HG02623 (cell line): Measurements from ENCODE around the gene ZNF91.
"Not testable (repeated sequence)": the region's sequence is repeated elsewhere in the genome, so short reads cannot be mapped to it uniquely, and the experiment has no call there.

Experiments
- ATAC-seq: cut with Tn5 transposase; IDR thresholded peaks from one replicate; pipeline ENCODE4 v1.9.1; 2021; ENCODE audit warnings: moderate library complexity; ENCODE audit not compliant: unreplicated experiment

ZNF91 gene

DNA sequence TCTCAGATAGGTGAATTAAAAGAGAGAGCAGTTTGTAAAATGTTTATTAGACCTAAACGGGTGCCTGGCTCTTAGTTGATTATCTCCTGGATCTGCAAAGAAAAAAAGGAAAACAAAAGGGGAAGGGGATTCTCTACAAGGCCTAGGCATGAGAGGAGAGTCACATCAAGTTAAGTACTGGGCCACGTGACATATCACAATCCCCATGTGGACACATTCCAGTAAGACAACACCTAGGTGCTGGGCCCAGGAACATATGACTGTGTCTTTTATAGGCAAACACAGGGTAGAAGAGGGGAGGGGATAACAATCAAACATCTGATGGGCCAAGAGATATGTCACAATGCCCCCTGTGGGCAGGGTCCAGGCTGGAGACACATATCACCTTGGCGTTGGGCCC is 4.2 kb upstream of the ZNF91 start:
- no peak for ATAC-seq

DNA sequence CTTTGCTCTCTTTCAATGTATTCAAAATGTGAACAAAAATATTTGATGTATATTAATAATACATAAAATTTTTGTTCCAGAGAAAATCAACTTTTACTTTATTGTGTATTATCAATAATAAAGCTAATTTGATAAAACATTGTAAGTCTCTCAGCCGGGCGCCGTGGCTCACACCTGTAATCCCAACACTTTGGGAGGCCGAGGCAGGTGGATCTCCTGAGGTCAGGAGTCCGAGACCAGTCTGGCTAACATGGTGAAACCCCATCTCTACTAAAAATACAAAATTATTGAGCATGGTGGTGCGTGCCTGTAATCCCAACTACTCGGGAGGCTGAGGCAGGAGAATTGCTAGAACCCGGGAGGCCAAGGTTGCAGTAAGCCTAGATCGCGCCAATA is 449 bp upstream of the ZNF91 start:
- not testable (repeated sequence) for ATAC-seq

DNA sequence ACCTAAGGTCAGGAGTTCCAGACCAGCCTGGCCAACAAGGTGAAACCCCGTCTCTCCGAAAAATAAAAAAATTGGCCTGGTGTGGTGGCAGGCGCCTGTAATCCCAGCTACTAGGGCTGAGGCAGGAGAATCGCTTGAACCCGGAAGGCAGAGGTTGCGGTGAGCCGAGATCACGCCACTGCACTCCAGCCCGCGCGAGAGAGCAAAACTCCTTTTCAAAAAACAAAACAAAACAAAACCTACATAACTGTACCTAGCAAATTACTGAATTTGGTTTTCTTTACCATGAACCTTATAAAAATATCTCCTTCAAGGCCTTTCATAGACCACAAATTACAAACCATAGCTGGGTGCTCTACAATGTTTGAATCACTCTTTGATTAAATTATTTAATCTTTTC is 760 bp downstream of the ZNF91 start:
- ATAC-seq, result no peak

DNA sequence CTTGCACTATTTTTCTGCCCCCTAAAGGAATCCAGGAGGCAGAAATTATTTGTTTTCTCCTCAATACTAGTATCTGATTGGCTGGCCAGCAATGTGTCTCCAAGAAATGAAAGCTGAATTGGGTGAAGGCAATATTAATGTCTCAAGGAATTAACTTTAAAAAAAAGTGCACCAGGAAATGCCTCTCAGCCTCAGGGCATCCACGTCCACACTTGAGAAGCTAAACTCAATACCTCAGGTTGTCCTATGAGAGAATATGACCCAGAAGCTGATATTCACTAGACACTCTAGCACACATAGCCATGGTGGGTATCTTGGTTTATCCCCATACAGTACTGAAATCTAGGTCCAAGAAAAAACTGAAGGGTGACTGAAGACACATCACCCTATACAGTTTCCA is 2.1 kb downstream of the ZNF91 start:
- no peak for ATAC-seq

DNA sequence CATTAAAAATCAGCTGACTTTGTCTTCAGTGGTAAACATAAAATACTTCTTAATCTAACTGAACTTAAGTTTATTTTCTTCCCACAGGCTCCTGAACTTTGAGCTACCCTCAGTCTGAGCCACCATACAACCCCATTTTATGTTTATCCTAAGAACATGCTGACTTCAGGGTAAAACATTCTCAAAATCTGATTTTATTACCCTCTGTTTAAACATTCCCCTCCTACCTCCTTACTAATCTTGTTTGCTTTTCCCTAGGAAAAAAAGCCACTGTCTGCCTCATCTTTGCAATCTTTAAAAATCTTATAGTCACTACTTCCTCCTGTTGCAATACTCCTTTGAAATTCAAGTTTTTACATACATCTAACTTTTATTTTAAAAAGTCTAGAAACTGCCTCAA is 4.0 kb downstream of the ZNF91 start:
- ATAC-seq, result no peak

DNA sequence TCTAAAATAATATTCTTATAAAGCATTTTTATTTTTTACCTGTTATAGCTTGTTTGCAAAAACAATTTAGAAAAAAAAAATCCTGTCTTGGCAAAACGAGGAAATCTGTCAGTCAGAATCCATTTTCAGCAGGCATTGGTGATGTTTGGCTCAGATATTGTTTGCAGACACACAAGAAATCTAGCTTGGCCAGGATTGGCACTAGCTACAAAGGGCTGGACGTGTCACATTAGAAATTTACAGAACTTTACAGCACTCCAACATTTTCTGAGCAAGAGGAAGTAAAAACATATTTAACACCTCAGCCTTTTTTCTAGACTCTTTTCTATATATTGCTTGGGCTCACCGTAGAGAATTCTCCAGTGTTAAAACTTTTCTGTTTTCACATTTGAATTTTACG is 9.9 kb downstream of the ZNF91 start:
- ATAC-seq, result no peak

DNA sequence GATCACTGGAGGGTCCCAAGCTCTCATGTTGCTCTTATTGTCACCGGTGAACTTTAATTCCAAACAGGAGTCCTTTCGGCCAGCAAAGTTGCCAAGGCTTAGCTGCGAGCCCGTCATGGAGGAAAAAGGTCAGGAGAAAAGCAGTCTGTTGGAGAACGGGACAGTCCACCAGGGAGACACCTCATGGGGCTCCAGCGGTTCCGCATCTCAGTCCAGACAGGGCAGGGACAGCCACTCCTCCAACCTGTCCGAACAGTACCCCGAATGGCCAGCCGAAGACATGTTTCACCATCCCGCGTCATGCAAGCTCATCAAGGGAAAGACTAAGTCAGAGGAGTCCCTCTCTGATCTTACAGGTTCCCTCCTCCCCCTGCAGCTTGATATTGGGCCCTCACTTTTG is 10.4 kb downstream of the ZNF91 start:
- no peak for ATAC-seq

DNA sequence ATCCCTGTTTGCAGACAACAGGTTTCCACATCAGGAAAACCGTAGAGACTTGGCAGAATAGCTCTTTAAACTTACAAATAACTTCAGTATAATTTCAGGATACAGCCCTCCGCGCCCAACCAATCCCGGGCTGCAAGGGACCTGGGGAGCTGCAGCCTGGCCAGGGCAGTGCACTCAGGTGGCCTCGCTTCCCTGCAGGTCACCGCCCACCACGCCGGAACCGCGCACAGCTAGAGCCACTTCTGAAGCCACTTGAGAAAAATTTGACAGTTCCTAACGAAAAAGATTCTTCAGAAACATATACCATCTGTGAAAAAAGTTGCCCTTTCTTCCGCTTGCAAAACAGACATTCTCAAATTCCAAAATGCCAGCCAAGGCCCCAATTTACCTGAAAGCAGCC is 11.1 kb downstream of the ZNF91 start:
- ATAC-seq, result no peak

DNA sequence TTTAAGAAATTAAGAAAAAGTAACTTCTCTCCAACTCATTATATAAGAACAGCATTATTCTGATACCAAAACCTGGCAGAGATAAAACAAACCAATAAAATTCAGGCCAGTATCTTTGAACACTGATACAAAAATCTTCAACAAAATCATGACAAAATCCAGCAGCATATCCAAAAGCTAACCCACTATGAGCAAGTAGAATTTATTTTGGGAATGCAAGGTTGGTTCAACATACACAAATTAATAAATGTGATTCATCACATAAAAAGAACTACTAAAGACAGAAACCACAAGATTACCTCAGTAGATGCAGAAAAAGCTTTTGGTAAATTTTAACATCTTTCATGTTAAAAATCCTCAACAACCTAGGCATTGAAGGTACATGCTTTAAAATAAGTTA is 12.3 kb downstream of the ZNF91 start:
- ATAC-seq, result no peak

DNA sequence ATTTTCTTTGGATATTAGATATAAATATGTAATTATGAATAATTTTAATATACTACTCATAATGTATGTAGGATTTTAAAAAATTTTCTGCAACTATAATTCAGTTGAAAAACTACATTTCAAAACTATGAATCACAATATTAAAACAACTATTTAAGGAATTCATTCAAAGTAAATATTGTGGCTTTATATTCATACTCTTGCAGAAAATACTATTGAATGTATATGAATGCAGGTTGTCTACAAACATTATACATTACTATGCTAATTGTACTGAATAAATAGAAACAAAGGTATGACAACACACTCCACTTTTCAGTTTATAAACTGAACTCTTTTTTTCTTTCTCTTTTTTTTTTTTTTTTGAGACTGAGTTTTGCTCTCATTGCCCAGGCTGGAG is 14.2 kb downstream of the ZNF91 start:
- no peak for ATAC-seq

DNA sequence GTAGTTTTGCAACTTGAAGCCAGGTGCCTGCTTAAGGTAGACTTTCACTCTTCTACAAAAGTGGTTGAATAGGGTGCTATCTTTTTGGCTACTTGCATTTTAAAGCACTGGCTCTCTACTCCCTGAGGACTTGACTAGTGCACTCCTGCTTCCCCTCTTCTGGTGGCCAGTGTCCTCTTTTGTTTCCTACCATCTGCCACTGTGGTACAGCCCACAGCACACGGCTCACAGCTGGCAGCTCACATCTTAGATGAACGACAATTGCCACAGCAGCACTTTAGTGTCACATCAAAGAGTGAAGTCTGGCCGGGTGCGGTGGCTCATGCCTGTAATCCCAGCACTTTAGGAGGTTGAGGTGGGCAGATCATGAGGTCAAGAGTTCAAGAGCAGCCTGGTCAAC is 15.6 kb downstream of the ZNF91 start:
- not testable (repeated sequence) for ATAC-seq

DNA sequence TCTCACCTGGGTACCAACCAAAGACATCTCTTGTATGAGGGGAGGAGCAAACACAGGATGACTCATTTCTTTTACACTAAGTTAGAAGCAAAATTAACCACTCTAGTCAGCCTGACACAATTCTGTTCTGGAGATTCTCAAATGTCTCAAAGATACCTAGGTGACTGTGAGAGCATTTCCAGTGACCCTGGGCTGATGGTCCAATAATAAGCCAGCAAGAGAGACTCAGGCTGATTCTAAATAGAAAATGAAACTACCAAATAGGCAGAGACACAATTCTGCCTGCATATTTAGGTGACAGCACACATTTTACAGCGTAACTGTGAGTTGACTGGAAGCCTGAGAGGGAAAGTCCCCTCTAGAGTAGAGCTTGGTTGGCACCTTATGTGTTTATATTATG is 16.3 kb downstream of the ZNF91 start:
- no peak for ATAC-seq

DNA sequence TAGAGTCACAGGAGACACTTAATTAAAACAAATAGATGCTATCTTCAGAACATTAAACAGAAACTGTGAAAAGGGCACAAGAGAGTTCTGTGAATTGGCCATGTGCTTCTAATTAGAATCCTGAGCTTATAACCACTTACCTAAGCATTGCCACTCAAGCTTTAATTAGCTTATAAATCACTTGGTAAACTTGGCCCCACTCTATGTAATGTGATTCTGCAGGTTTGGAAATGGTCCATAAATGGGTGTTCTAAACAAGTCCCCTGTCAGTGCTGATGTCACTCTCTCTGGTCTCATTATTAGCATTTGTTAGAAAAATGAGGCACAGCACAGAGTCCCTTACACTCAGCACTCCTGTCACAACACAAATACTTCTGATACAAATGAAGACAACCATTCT is 18.0 kb downstream of the ZNF91 start:
- no peak for ATAC-seq

DNA sequence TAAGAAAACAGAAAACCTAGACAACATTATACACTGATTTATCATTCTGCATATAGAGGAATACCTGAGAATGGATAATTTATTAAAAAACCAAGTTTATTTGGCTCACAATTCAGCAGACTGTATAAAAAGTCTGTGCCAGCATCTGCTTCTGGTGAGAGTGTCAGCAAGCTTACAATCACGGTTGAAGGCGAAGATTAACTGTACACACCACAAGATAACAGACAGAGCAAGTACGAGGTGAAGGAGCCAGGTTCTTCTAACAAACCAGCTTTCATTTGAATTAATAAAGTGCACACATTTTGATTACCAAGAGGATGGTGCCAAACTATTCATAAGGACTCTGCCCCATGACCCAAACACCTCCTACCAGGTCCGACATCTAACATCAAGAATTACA is 28.8 kb downstream of the ZNF91 start:
- ATAC-seq, result no peak

DNA sequence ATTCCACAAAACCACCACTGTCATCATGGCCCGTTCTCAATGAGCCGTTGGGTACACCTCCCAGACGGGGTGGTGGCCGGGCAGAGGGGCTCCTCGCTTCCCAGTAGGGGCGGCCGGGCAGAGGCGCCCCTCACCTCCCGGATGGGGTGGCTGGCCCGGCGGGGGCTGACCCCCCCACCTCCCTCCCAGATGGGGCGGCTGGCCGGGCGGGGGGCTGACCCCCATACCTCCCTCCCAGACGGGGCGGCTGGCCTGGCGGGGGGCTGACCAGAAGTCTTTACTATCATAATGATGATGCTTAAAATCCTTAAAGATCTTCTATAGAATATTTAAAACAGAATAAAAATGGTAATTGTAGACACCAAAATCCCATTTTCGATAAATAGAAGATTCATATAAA is 29.2 kb downstream of the ZNF91 start:
- ATAC-seq, result not testable (repeated sequence)

DNA sequence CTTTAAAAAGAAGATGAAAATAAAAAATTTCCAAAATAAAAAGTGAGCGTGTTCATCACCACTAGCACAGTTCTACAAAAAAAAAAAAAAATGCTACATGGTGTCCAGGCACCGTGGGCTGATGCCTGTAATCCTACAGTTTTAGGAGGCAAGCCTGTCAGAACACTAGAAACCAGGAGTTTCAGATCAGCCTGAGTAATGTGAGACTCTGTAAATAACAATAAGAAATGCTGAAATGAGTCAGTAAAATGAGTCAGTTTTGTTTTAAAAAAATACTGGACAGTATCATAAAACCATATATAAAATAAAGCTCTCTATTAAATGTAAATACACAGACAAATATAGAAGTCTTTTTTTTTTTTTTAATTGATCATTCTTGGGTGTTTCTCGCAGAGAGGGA is 30.0 kb downstream of the ZNF91 start:
- no peak for ATAC-seq

DNA sequence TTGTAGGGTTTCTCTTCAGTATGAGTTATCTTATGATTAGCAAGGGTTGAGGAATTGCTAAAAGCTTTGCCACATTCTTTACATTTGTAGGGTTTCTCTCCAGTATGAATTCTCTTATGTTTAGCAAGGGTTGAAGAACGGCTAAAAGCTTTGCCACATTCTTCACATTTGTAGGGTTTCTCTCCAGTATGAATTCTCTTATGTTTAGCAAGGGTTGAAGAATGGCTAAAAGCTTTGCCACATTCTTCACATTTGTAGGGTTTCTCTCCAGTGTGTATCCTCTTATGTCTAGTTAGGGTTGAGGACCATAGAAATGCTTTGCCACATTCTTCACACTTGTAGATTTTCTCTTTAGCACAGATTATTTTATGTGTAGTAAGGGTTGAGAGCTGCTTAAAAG is 33.4 kb downstream of the ZNF91 start:
- not testable (repeated sequence) for ATAC-seq

DNA sequence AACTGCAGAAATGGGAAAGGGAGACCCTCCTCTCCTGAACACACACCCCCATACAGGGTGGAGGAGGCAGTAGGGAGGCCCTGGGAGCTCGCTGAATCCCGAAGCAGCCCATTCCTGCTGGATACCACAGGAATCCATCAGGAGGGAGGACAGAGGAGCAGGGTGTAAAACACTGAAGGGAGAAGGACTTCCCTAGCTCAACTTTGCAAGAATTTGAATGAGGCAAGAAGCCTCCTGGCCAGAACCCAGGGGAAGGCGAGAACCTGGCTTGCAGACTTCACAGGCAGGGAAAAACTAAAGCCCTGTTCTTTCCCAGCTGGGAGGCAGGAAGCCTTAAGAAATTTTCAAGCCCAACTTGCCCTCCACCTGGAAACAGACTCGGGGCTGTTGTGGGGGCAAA is 43.5 kb downstream of the ZNF91 start:
- no peak for ATAC-seq

DNA sequence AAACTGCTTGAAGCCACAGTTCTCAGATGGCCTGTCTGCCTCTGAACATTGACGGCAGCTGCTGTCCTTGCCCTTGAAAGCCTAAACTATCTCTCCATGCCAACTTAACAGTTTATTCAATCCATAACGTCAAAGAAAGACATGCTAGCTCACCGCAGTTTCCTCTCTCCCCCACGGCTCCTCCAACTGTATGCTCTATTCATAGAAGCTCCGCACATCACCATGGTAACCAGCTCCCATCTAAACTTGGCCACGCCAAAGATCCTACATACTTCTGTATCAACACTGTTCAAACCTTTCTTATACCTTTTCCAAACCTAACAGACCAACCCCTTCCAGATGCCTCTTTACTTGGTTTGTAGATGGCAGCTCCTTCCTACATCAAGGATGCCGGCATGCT is 48.6 kb downstream of the ZNF91 start:
- ATAC-seq, result no peak

DNA sequence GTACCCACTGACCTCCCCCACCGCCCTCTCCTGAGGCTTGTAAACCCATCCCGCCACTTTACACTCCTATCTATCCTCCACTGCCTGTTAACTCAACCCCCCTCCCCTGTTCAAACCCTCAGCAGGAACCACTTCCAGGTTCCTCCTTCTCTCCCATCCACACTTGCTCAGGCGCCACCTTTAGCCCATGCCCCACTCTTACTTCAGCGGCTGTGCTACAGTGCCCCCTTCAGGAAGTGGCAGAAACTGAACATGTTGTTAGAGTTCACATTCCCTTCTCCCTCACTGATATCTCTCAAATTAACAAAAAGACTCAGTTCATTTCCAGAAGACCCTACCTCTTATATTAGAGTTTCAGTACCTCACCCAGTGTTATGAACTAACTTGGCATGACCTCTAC is 49.4 kb downstream of the ZNF91 start:
- ATAC-seq, result no peak

DNA sequence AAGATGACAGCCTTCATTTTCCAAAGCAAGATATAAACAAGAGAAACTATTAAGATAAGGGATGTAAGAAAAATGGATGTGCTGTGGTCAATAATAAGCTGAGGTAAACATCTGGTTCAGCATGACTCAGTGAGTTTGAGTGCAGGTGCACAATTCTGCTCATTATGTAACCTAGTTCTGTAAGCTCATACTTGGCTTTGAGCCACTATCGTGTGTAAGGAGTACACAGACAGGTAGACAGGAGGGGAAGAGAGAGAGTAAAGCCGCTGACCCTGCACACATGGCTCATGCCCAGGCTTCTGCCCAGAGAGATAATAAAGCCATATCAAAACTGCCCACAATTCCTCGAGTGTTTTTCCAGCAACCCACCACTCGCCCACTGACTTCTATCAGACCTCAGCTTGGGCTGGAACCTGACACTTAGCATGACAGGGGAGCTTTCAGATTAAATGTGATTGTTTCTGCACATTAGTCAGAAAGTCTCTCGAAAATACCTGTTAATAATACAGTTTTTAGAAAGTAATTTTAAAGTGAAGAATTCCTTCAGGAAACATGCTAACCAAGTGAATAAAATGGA is 51.7 kb downstream of the ZNF91 start:
- ATAC-seq, result no peak

DNA sequence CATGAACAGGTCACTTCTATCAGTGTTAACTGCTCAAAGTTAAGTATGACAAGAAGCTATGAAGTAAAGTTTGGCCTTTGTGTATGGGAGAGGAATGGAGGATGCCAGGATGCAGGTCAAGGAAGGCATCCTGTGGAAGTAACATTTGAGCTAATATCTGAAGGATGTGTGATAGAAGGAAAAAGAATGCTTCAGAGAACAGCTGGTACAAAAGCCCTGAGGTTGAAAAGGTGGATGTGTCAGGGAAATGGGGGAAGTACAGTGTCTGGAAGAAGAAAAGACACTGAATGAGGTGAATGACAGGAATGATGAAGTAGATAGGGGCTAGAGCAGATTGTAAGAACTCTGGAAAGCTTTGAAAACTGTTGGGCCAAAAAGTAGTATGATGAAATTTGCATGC is 67.1 kb downstream of the ZNF91 start:
- no peak for ATAC-seq

DNA sequence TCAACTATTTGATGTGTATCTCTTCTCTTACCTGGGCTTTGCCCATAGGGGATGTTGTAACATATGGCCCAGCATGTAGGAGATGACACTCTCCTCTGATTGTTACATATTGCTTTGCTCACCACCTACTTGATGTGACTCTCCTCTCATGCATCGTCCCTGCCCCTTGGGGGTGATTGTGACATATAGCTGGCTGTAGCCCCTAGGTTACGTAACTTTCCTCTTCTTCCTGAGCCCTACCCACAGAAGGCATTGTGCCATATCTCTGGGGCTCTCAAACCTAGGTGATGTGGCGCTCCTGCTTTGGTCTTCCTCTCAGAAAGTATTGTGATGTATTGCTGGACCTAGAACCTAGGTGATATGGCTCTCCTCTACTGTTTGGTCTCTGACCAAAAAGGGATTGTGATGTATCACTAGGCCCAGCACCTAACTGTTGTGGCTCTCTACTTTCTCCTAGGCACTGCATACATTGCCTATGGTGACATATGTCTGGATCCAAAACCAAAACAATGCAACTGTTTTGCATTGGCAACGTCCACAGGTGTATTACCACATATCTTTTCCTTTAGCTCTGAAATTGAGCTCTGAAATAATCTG is 73.2 kb downstream of the ZNF91 start:
- no peak for ATAC-seq
